Right lobe of liver (tissue), 6 donors: ENCODE measurements around the gene LILRB4. TPM values are rescaled to one million over a fixed set of nuclear protein-coding genes. Genes with fewer than 3 reads are reported as not detected.
A peak's percentile ranks its signal among the peaks of the same experiment; 100 is the strongest.

Experiments used
- ATAC-seq, 4 donors: fragments of 200-7000 bp; cut with Tn5 transposase; one replicate each; pipeline ENCODE4 v1.9.1; 2020; ENCODE audit warnings: mild to moderate bottlenecking in 4 of 4, moderate library complexity in 4 of 4
- DNase-seq, 3 donors: peaks; one replicate each; pipeline ENCODE4 v3.0.0-alpha.2; 2020
- H3K27ac ChIP-seq, 3 donors: fragments of 200-600 bp; one replicate each; pipeline ENCODE4 v1.8.0; 2022
- H3K27me3 ChIP-seq, 2 donors: fragments of 200-600 bp; one replicate each; pipeline ENCODE4 v1.8.0; 2022
- H3K36me3 ChIP-seq, 4 donors: fragments of 200-600 bp; sonication (generic) in 1 of 4; one replicate each; pipeline versions ENCODE4 v1.5.1 to v1.8.0; 2017 to 2022; ENCODE audit warnings: control low read depth in 1 of 4
- H3K4me1 ChIP-seq, 4 donors: fragments of 200-600 bp; sonication (generic) in 1 of 4; one replicate each; pipeline versions ENCODE4 v1.5.1 to v1.8.0; 2017 to 2022; ENCODE audit warnings: control low read depth in 1 of 4
- H3K4me3 ChIP-seq, 3 donors: fragments of 200-600 bp; one replicate each; pipeline ENCODE4 v1.8.0; 2022
- H3K9me3 ChIP-seq, 4 donors: fragments of 200-600 bp; sonication (generic) in 1 of 4; one replicate each; pipeline versions ENCODE4 v1.5.1 to v1.8.0; 2017 to 2022; ENCODE audit warnings: control low read depth in 1 of 4
- POLR2A ChIP-seq: fragments of 450-650 bp; IDR thresholded peaks from one replicate; pipeline ENCODE4 v1.6.1; 2017; ENCODE audit warnings: antibody characterized with exemption, mild to moderate bottlenecking
- WGBS: methylation state at CpG from one replicate; pipeline ENCODE4 v1.1.6; 2018; ENCODE audit warnings: low coverage, low lambda C conversion rate; ENCODE audit not compliant: insufficient coverage; ENCODE audit errors: missing lambda C conversion rate; 5-methylcytosine and 5-hydroxymethylcytosine counted together
- intact Hi-C, 2 donors: fragments of 100-400 bp; cut with DNase I; formaldehyde crosslinking; loops; one replicate each; pipeline versions ENCODE4 v1.11.2 to v1.14.1; 2022
- total RNA-seq, 6 experiments: library from RNA; depleted of rRNA in 2 of 6; stranded (reverse); fragments of >200 nt in 2 of 6; fragmentation: NEBNext Ultra II Directional in 3 of 6; extraction: Animal tissue kit (Norgen Biotek cat#: 25700) in 3 of 6; gene quantifications; one replicate each; pipeline versions ENCODE4 v1.1.0 to v1.2.4, GENCODE V29; 2016 to 2023
- TF ChIP-seq, protein P1 (sequence below), 4 donors: fragments of 200-600 bp in 3 of 4; fragments of 450-650 bp in 1 of 4; IDR thresholded peaks; one replicate each; pipeline versions ENCODE4 v1.5.1 to v1.8.0; 2016 to 2022; ENCODE audit warnings: antibody characterized with exemption in 4 of 4, mild to moderate bottlenecking in 2 of 4
- donor health status: DM: no; HTN: yes; CAD: no.
- donor health status: DM: no; HTN: no; CAD: no.
- donor health status: DM: no; HTN: no; CAD: no.
- donor health status: DM: no; HTN: yes; CAD: no.
- donor health status: DM: no; HTN: yes; CAD: no.

The LILRB4 gene
- total RNA-seq, 6 experiments from 2014 or later: 1.9 to 9.5 (median 2.5) TPM

GRCh38 chr19:54668353-54668752 lies 5.6 kb downstream of the LILRB4 start:
- no peak overlapping the region for H3K27ac ChIP-seq
- TF ChIP-seq, protein P1, sequence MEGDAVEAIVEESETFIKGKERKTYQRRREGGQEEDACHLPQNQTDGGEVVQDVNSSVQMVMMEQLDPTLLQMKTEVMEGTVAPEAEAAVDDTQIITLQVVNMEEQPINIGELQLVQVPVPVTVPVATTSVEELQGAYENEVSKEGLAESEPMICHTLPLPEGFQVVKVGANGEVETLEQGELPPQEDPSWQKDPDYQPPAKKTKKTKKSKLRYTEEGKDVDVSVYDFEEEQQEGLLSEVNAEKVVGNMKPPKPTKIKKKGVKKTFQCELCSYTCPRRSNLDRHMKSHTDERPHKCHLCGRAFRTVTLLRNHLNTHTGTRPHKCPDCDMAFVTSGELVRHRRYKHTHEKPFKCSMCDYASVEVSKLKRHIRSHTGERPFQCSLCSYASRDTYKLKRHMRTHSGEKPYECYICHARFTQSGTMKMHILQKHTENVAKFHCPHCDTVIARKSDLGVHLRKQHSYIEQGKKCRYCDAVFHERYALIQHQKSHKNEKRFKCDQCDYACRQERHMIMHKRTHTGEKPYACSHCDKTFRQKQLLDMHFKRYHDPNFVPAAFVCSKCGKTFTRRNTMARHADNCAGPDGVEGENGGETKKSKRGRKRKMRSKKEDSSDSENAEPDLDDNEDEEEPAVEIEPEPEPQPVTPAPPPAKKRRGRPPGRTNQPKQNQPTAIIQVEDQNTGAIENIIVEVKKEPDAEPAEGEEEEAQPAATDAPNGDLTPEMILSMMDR (IDR thresholded peaks at IDR 0.05): no peak
- no peak for TF ChIP-seq POLR2A
- intact Hi-C loops: no loop called here
- WGBS: 24% methylated on average over 1 of the region's 1 CpG
- ATAC-seq: no peak
- H3K4me3 ChIP-seq: no peak overlapping the region
- DNase-seq: no peak
- H3K9me3 ChIP-seq: no peaks in the 10 kb centered on the region
- no peaks in the 10 kb centered on the region for H3K36me3 ChIP-seq
- no peaks in the 10 kb centered on the region for H3K27me3 ChIP-seq
- H3K4me1 ChIP-seq: no peaks in the 10 kb centered on the region

DNA sequence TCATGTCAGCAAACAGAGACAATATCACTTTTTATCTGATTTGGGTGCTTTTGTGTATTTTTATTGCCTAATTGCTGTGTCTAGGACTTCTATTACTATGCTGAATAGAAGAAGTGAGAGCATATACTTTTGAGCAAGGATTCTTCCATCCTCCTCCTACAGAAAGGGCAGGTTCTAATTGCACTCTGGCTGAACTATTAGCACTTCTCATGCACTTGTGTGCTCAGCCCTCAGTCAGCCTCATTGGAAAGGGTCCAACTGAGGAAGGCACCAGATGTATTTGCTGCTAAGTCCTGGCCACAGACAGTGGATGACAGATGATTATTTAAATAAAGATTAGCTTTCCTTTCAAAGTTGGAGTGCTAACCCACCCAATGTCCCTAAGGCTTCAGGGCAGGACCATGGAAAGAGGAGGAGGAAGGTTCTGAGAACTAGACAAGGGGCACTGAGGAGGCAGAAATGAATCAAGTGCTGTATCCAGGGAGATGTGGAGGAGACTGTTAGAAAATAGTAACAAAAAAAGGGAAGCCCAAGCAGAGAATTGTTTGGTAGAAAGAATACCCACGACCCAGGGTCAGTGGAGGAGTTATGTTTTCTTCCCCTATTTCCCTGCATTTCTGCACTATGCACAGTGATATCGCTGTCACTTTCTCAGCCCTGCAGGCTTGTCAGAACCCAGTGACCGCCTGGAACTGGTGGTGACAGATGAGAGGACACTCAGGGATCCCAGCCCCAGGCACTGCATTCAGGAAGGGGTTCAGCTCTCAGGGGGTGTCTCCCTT lies 8.0 kb downstream of the LILRB4 start:
- Histone ChIP-seq H3K9me3 (no peaks in the 10 kb centered on the region), H3K4me3 (no peak overlapping the region), H3K27me3 (no peaks in the 10 kb centered on the region), H3K4me1 (no peaks in the 10 kb centered on the region), H3K36me3 (no peaks in the 10 kb centered on the region), H3K27ac (no peak overlapping the region)
- 32% methylated on average over 3 of the region's 3 CpGs for WGBS
- intact Hi-C loops: no loop called here
- ATAC-seq: peak; percentile 17 to 70 (median 34)
- TF ChIP-seq, protein P1 (IDR thresholded peaks at IDR 0.05): no peak
- TF ChIP-seq POLR2A: no peak
- no peak for DNase-seq

DNA sequence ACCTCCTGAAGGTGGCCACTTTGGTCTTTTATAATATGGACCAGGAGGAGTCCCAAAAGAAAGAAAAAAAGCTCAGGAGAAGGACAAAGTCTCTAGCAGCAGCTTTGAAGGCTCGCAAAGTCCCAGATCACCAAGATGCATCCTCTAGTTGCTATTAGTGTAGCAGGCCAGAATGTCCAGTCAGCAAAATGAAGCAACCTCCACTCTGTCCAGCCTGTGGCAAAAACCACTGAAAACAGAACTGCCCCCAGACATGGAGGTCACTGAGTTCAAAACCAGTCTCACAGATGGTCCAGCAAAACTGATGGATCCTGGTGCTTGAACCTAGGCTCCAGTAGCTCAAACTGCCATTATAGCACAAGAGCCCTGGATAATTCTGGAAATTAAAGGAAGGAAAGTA lies 10.4 kb downstream of the LILRB4 start:
- H3K27ac ChIP-seq: no peak overlapping the region
- peak; percentile 37 to 71 (median 42) for ATAC-seq

DNA sequence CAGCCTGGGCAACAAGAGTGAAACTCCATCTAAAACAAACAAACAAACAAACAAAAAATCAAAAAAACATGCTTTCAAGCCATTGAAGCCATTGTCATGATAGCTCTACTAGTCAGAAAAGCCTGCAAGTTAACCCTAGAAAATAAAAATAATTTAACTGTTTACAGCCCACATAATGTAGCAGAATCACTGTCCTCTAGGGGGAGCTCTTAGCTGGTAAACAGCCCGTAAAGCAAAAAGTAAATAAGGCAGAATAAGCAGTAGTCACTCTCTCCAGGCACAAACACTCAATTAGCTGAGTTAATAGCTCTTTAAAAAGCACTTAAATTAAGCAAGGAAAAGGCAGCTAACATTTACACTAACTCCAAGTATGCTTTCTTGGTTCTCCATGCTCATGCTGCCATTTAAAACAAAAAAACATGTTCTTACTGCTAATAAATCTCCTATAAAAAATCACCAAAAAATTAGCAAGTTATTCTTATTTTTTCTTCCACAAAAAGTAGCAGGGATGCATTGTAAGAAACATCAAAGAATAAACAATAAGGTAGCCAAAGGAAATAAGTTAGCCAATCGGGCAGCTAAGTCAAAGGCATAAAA lies 11.3 kb downstream of the LILRB4 start:
- WGBS: 30% methylated on average over 2 of the region's 2 CpGs
- intact Hi-C loops: no loop called here
- no peak for TF ChIP-seq POLR2A
- TF ChIP-seq, protein P1 (IDR thresholded peaks at IDR 0.05): peak; percentile 32 to 64 (median 56)
- ATAC-seq: peak in 1 of 4 donors; percentile 27
- no peaks in the 10 kb centered on the region for H3K9me3 ChIP-seq
- no peaks in the 10 kb centered on the region for H3K36me3 ChIP-seq
- H3K27ac ChIP-seq: no peak overlapping the region
- H3K27me3 ChIP-seq: no peaks in the 10 kb centered on the region
- DNase-seq: no peak
- H3K4me3 ChIP-seq: no peak overlapping the region
- no peaks in the 10 kb centered on the region for H3K4me1 ChIP-seq

More for the DNA sequence above, 10.4 kb downstream of the LILRB4 start:
- H3K4me1 ChIP-seq: no peaks in the 10 kb centered on the region
- intact Hi-C loops: no loop called here
- no CpG with 5 or more reads among the region's 1 CpG for WGBS
- no peak for DNase-seq
- no peak overlapping the region for H3K4me3 ChIP-seq
- TF ChIP-seq, protein P1 (IDR thresholded peaks at IDR 0.05): no peak
- no peak for TF ChIP-seq POLR2A
- no peaks in the 10 kb centered on the region for H3K27me3 ChIP-seq
- H3K36me3 ChIP-seq: no peaks in the 10 kb centered on the region
- no peaks in the 10 kb centered on the region for H3K9me3 ChIP-seq
